ENCODE results near the gene ACTRT2. TPM values are rescaled to one million over a fixed set of nuclear protein-coding genes. Genes with fewer than 3 reads are reported as not detected.

The ACTRT2 gene
- total RNA-seq, 4 donors from 2014 or later: not detected

DNA sequence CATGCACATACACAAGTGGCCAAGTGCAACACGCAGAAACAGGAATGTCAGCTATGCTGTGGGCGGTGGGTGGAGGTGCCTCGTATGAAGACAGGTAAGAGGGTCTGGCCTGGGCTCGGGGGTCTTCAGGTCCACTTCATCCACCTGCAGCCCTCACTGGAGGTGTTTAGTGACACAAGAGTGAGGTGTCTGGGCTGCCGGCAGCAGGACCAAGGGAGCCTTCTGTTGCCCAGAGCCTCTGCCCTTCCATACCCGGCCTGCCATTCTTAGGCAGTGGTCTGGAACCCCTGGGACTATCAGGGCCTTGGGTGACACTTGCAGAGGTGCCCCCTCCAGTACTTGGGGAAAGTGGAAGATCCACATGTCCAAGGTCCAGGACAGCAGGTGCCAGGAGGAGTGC lies 21.7 kb upstream of the ACTRT2 start:
- no peak for TF ChIP-seq CTCF (IDR thresholded peaks at IDR 0.05)
- ATAC-seq (ENCODE audit: low FRiP score) (no peak), DNase-seq (ENCODE audit: low spot score) (no peak)

DNA sequence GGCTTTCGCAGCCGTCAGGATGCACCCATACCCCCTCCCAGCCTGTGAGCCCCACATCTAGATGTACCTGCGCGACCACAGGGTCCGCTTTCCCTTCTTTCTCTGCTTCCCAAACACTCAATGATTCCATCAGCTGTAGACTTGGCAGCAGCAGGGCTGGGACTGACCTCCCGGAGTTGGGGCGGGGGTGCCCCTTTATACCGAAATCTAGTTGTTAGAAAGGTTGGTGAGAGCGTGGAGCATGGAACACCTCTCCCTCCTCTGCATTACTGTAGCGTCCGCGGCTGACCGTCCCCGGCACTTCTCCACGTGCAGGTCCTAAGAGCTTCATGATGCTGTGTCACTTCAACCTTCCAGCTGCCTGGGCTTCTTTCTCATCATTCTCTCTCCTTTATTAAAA lies 21.1 kb upstream of the ACTRT2 start:
- DNase-seq (ENCODE audit: low spot score): no peak
- TF ChIP-seq CTCF (IDR thresholded peaks at IDR 0.05): no peak

GRCh38 chr1:3000671-3001470 lies 20.4 kb upstream of the ACTRT2 start:
- ATAC-seq (ENCODE audit: low FRiP score) (no peak), DNase-seq (ENCODE audit: low spot score) (no peak)
- no peak for TF ChIP-seq CTCF (IDR thresholded peaks at IDR 0.05)

More for the DNA sequence above, 21.1 kb upstream of the ACTRT2 start:
- ATAC-seq (ENCODE audit: low FRiP score): no peak

GRCh38 chr1:3001471-3002348 lies 19.6 kb upstream of the ACTRT2 start:
- TF ChIP-seq CTCF (IDR thresholded peaks at IDR 0.05): no peak
- ATAC-seq (ENCODE audit: low FRiP score): no peak
- DNase-seq (ENCODE audit: low spot score): no peak

GRCh38 chr1:3002349-3003038 lies 18.8 kb upstream of the ACTRT2 start:
- TF ChIP-seq CTCF (IDR thresholded peaks at IDR 0.05): no peak
- no peak for DNase-seq (ENCODE audit: low spot score)
- no peak for ATAC-seq (ENCODE audit: low FRiP score)

DNA sequence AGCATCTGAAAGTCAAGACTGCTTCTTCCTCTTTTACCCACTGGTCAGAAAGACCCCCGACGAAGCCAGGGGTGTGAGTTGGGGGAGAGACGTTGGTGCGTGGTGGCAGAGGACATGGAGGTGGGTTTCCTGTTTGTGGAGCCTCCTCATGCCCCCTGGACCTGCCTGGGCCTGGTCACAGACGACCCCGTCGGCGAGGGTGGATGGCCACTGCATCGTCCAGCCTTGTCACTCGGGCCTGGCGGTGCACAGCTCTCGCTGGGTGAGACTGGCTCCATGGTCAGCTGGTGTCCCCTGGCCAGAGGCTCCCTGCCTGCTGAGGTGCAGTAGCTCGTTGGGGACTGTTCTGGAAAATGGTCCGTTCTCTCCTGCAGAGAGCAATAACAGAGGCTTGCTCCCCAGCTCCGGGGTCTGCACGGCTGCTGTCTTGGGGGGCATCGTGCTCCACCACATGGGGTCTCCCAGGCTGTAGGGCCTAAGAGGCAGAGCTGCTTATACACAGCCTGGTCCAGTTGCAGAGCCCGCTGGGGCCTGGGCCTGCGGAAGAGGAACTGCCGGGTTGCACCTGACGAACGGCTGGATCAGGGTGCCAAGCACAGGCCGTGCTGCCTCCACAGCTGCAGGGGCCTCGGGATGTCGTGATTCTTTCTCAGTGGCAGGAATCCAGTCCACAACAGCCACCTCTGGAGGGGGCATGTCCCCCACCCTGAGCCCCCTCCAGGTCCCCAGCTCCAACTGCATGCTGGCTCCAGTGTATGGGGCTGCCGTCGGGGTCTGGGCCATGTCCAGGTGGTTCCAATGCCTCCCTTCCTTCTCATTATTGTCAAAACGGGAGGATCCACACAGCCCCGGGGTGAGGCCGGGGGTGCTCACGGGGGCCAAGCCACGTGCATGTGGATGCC lies 18.0 kb upstream of the ACTRT2 start:
- ATAC-seq (ENCODE audit: low FRiP score): no peak
- TF ChIP-seq CTCF (IDR thresholded peaks at IDR 0.05): no peak

More for the DNA sequence above, 18.0 kb upstream of the ACTRT2 start:
- DNase-seq (ENCODE audit: low spot score): no peak
